Endometrium (tissue), 2 donors: ENCODE data around the gene MOB4.

Source experiments
- FAIRE-seq: peaks from 2 replicates; lab custom pipeline; 2012; peaks lifted over from hg19 to GRCh38; lab: Jason Lieb, UNC
- donor health status: control.
- donor health status: control.

The MOB4 gene

GRCh38 chr2:197591339-197592072 lies 75.6 kb downstream of the MOB4 start:
- FAIRE-seq, result no peak

GRCh38 chr2:197596766-197597165 lies 80.9 kb downstream of the MOB4 start:
- no peak for FAIRE-seq

- no peak for FAIRE-seq
Measured at GRCh38 chr2:197597166-197597565, 81.3 kb downstream of the MOB4 start.

- FAIRE-seq, result no peak
Measured at GRCh38 chr2:197598450-197598849, 82.6 kb downstream of the MOB4 start.

GRCh38 chr2:197599285-197599965 lies 83.6 kb downstream of the MOB4 start:
- no peak for FAIRE-seq

DNA sequence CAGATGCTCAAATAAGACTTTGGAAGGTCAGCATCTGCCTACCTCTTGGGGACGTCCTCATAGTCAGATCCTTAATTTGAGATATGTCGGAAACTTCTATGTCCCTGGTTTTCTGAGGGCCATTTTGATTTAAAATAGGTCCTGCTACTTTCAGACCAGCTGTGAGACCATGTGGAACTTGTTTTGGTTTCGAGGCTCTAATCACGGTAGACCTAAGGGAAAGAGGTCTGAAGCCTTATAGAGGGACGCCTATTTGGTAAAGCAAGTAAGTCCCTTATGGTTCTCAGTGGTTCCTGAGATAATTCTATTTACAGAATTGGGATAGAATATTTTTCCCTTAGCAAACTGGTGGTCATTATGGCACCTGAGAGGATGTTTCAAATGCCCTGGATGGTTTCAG lies 84.4 kb downstream of the MOB4 start:
- FAIRE-seq, result no peak

GRCh38 chr2:197601726-197602125 lies 85.9 kb downstream of the MOB4 start:
- FAIRE-seq, result no peak
